HCT116 (cell line): ENCODE results near the gene SLC9A9. TPM values are rescaled to one million over a fixed set of nuclear protein-coding genes. Genes with fewer than 3 reads are reported as not detected.

Source experiments
- ATAC-seq: fragments of 200-7000 bp; cut with Tn5 transposase; 2 replicates; pipeline ENCODE4 v1.9.1; 2020; ENCODE audit warnings: mild to moderate bottlenecking, moderate library complexity
- BruUV-seq: library from RNA; stranded (reverse); fragments of 400-500 nt; replicated peaks from 2 replicates; lab custom pipeline; 2021; lab: Mats Ljungman, UMichigan
- CTCF ChIA-PET: fragments of 300-600 bp; sonication (Branson Sonifier 250); formaldehyde crosslinking; loops from one replicate; lab custom pipeline; 2021; ENCODE audit warnings: antibody characterized with exemption; lab: Charles Lee
- POLR2A ChIA-PET: fragments of 300-600, 350-600 bp; sonication (Branson Sonifier 250); formaldehyde crosslinking; loops from one replicate; lab custom pipeline; 2021; ENCODE audit warnings: antibody characterized with exemption; lab: Charles Lee
- RAD21 ChIA-PET, 2 experiments: fragments of 300-600 bp; sonication (Branson Sonifier 250); formaldehyde crosslinking; loops; one replicate each; lab custom pipeline; 2023; ENCODE audit warnings: low total read pairs in 2 of 2; ENCODE audit not compliant: uncharacterized antibody in 2 of 2, unreplicated experiment in 2 of 2, low non-redundant PET in 1 of 2; lab: Charles Lee
- DNase-seq: peaks from one replicate; pipeline ENCODE4 v3.0.0-alpha.2; 2010; ENCODE audit warnings: low read depth, low spot score
- H2AFZ ChIP-seq: fragments of 200-600 bp; shearing (Covaris generic), sonication (generic); 2 replicates; pipeline ENCODE4 v1.6.1; 2017; ENCODE audit warnings: low read depth, mixed run types, mixed read lengths, antibody characterized with exemption, low read length; ENCODE audit not compliant: poor library complexity, severe bottlenecking
- H3K27ac ChIP-seq: 2 replicates; pipeline ENCODE4 v1.5.1; 2012; ENCODE audit warnings: low read depth, low read length
- H3K27me3 ChIP-seq: fragments of 200-600 bp; sonication (generic); 2 replicates; pipeline ENCODE4 v1.6.1; 2016; ENCODE audit warnings: mixed run types, low read length, mixed read lengths; ENCODE audit not compliant: insufficient read depth
- H3K36me3 ChIP-seq, 2 experiments: fragments of 200-500 bp in 1 of 2; fragments of 200-600 bp in 1 of 2; sonication (Bioruptor generic) in 1 of 2; sonication (generic) in 1 of 2; 2 replicates each; pipeline versions ENCODE4 v1.5.1 to v1.6.1; 2014 to 2016; ENCODE audit warnings: low read length in 2 of 2, inconsistent platforms in 1 of 2, mixed read lengths in 1 of 2, mixed run types in 1 of 2; ENCODE audit not compliant: insufficient read depth in 2 of 2, control insufficient read depth in 1 of 2
- H3K4me1 ChIP-seq, 2 experiments: fragments of 200-600 bp in 1 of 2; sonication (generic) in 1 of 2; 2 replicates each; pipeline versions ENCODE4 v1.5.1 to v1.6.1; 2012 to 2017; ENCODE audit warnings: low read length in 2 of 2, inconsistent platforms in 1 of 2, mild to moderate bottlenecking in 1 of 2, mixed read lengths in 1 of 2, mixed run types in 1 of 2, moderate library complexity in 1 of 2; ENCODE audit not compliant: insufficient read depth in 2 of 2, control insufficient read depth in 1 of 2
- H3K4me2 ChIP-seq: fragments of 200-600 bp; sonication (generic); 2 replicates; pipeline ENCODE4 v1.6.1; 2017; ENCODE audit warnings: mixed run types, low read length, mixed read lengths
- H3K4me3 ChIP-seq, 2 experiments: fragments of 200-600 bp in 1 of 2; sonication (generic) in 1 of 2; replicated peaks in 1 of 2; 2 replicates each; pipeline ENCODE4 v1.5.1; 2011 to 2016; ENCODE audit warnings: low read length in 2 of 2, control low read depth in 1 of 2, low read depth in 1 of 2, mild to moderate bottlenecking in 1 of 2, mixed read lengths in 1 of 2, mixed run types in 1 of 2
- H3K79me2 ChIP-seq: fragments of 200-600 bp; sonication (generic); 2 replicates; pipeline ENCODE4 v1.6.1; 2017; ENCODE audit warnings: mild to moderate bottlenecking, mixed run types, low read length, moderate library complexity, mixed read lengths; ENCODE audit not compliant: insufficient read depth
- H3K9ac ChIP-seq: fragments of 200-600 bp; sonication (generic); 2 replicates; pipeline ENCODE4 v1.6.1; 2016; ENCODE audit warnings: low read length, mixed read lengths
- H3K9me2 ChIP-seq: fragments of 200-600 bp; sonication (generic), shearing (Covaris generic); 2 replicates; pipeline ENCODE4 v1.6.1; 2017; ENCODE audit warnings: mixed run types, mild to moderate bottlenecking, moderate library complexity; ENCODE audit not compliant: insufficient read depth
- H3K9me3 ChIP-seq, 2 experiments: fragments of 200-500 bp in 1 of 2; fragments of 200-600 bp in 1 of 2; sonication (Bioruptor generic) in 1 of 2; sonication (generic) in 1 of 2; 2 replicates each; pipeline ENCODE4 v1.6.1; 2014 to 2017; ENCODE audit warnings: low read length in 2 of 2, mixed read lengths in 2 of 2, inconsistent platforms in 1 of 2, low read depth in 1 of 2, mild to moderate bottlenecking in 1 of 2, mixed run types in 1 of 2, moderate library complexity in 1 of 2; ENCODE audit not compliant: control insufficient read depth in 1 of 2, insufficient read depth in 1 of 2
- H4K20me1 ChIP-seq: fragments of 200-600 bp; sonication (generic), shearing (Covaris generic); 2 replicates; pipeline ENCODE4 v1.6.1; 2017; ENCODE audit warnings: mixed run types, mild to moderate bottlenecking, moderate library complexity; ENCODE audit not compliant: insufficient read depth
- EGR1 ChIP-seq: IDR thresholded peaks from 2 replicates; pipeline ENCODE4 v1.6.1; 2012; ENCODE audit warnings: low read depth
- EZH2phosphoT487 ChIP-seq: fragments of 200-600 bp; IDR thresholded peaks from 2 replicates; pipeline ENCODE4 v1.6.1; 2018; ENCODE audit warnings: antibody characterized with exemption, borderline replicate concordance
- JUND ChIP-seq: IDR thresholded peaks from 2 replicates; pipeline ENCODE4 v1.6.1; 2012
- REST ChIP-seq: IDR thresholded peaks from 2 replicates; pipeline ENCODE4 v1.6.1; 2012; ENCODE audit warnings: low read depth
- SRF ChIP-seq: IDR thresholded peaks from 2 replicates; pipeline ENCODE4 v1.6.1; 2012; ENCODE audit warnings: low read depth
- YY1 ChIP-seq: IDR thresholded peaks from 2 replicates; pipeline ENCODE4 v1.6.1; 2011; ENCODE audit warnings: low read length, low read depth, moderate library complexity, mild to moderate bottlenecking; ENCODE audit not compliant: insufficient replicate concordance; ENCODE audit errors: extremely low read depth
- intact Hi-C: fragments of 100-400 bp; cut with micrococcal nuclease; formaldehyde crosslinking; loops from 2 replicates; pipeline ENCODE4 v1.10.0; 2022
- total RNA-seq: library from RNA; stranded (reverse); gene quantifications from one replicate; pipeline ENCODE4 v1.2.1, GENCODE V29; 2021; ENCODE audit not compliant: unreplicated experiment
- TF ChIP-seq, protein P1 (sequence below): IDR thresholded peaks from 2 replicates; pipeline ENCODE4 v1.6.1; 2011; ENCODE audit warnings: mild to moderate bottlenecking, low read length, moderate library complexity; ENCODE audit not compliant: insufficient replicate concordance; ENCODE audit errors: extremely low read depth

SLC9A9 gene
- total RNA-seq, 1 experiment from 2014 or later = 0.20 TPM

GRCh38 chr3:143883151-143883550, 34.9 kb upstream of the SLC9A9 start:
- Histone ChIP-seq H3K4me3 (no peak overlapping the region), H3K9me3 (no peaks in the 10 kb centered on the region), H3K9ac (no peak overlapping the region), H3K4me1 (no peaks in the 10 kb centered on the region), H4K20me1 (no peaks in the 10 kb centered on the region), H3K36me3 (no peaks in the 10 kb centered on the region), H3K27me3 (no peaks in the 10 kb centered on the region), H3K4me2 (no peak overlapping the region), H3K27ac (no peak overlapping the region), H2AFZ (no peak overlapping the region), H3K79me2 (no peaks in the 10 kb centered on the region), H3K9me2 (no peaks in the 10 kb centered on the region)
- RAD21 ChIA-PET = no interaction called here
- ATAC-seq = no peak
- no peak for TF ChIP-seq JUND
- no peak for TF ChIP-seq EZH2phosphoT487
- TF ChIP-seq, protein P1, sequence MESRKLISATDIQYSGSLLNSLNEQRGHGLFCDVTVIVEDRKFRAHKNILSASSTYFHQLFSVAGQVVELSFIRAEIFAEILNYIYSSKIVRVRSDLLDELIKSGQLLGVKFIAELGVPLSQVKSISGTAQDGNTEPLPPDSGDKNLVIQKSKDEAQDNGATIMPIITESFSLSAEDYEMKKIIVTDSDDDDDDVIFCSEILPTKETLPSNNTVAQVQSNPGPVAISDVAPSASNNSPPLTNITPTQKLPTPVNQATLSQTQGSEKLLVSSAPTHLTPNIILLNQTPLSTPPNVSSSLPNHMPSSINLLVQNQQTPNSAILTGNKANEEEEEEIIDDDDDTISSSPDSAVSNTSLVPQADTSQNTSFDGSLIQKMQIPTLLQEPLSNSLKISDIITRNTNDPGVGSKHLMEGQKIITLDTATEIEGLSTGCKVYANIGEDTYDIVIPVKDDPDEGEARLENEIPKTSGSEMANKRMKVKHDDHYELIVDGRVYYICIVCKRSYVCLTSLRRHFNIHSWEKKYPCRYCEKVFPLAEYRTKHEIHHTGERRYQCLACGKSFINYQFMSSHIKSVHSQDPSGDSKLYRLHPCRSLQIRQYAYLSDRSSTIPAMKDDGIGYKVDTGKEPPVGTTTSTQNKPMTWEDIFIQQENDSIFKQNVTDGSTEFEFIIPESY = no peak
- no peak for TF ChIP-seq REST
- no peak for TF ChIP-seq YY1
- no peak for TF ChIP-seq EGR1
- no peak for TF ChIP-seq SRF
- intact Hi-C loops = no loop called here
- POLR2A ChIA-PET = interaction anchor here (1.1 kb wide), 1 partner anchor 13 kb away, joined by 3 read pairs; no protein-coding TSS in a partner anchor
- no TSS peak for BruUV-seq
- CTCF ChIA-PET = no interaction called here
- no peak for DNase-seq
